K562 (cell line): ENCODE measurements around the gene PPP2R2D. TPM values are rescaled to one million over a fixed set of nuclear protein-coding genes. Genes with fewer than 3 reads are reported as not detected.

Source experiments
- ATAC-seq: fragments of 200-7000 bp; cut with Tn5 transposase; 3 replicates; pipeline ENCODE4 v1.9.1; 2020; ENCODE audit warnings: moderate library complexity
- BruUV-seq: library from RNA; stranded (reverse); fragments of 400-500 nt; replicated peaks from 2 replicates; lab custom pipeline; 2021; lab: Mats Ljungman, UMichigan
- CTCF ChIA-PET: fragments of 300-600 bp; formaldehyde crosslinking; extraction: SDS; loops from one replicate; lab custom pipeline; 2021; ENCODE audit warnings: low intra/inter-chr PET ratio; lab: Yijun Ruan, JAX
- POLR2A ChIA-PET: fragments of 300-600, 350-650 bp; sonication (Branson Sonifier 250); formaldehyde crosslinking; extraction: SDS; loops from one replicate; lab custom pipeline; 2021; ENCODE audit warnings: antibody characterized with exemption, inconsistent platforms; lab: Yijun Ruan, JAX
- DNase-seq, 4 experiments: peaks; one replicate each; pipeline versions ENCODE4 v3.0.0 to v3.0.0-alpha.2; 2011 to 2018; ENCODE audit warnings: low spot score in 3 of 4, mixed read lengths in 3 of 4; ENCODE audit errors: extremely low read depth in 1 of 4
- FAIRE-seq: peaks from 2 replicates; lab custom pipeline; 2011; peaks lifted over from hg19 to GRCh38; lab: Jason Lieb, UNC
- H2AFZ ChIP-seq: 2 replicates; pipeline ENCODE4 v1.6.0; 2011; ENCODE audit warnings: low read depth, low read length, control low read depth, inconsistent platforms
- H3K27ac ChIP-seq: fragments of 200-600 bp; 3 replicates; pipeline ENCODE4 v1.8.0; 2011; ENCODE audit warnings: low read depth, mild to moderate bottlenecking, control low read depth, inconsistent platforms, low read length, moderate library complexity, mixed read lengths; ENCODE audit errors: extremely low read depth
- H3K27me3 ChIP-seq, 2 experiments: fragments of 300-600 bp in 1 of 2; 2 replicates in 1 of 2; 3 replicates in 1 of 2; pipeline versions ENCODE4 v1.6.0 to v1.8.0; 2011; ENCODE audit warnings: inconsistent platforms in 2 of 2, low read length in 2 of 2, mild to moderate bottlenecking in 1 of 2, mixed read lengths in 1 of 2, moderate library complexity in 1 of 2; ENCODE audit not compliant: control insufficient read depth in 2 of 2, insufficient read depth in 2 of 2
- H3K36me3 ChIP-seq: fragments of 300-600 bp; 3 replicates; pipeline ENCODE4 v1.8.0; 2011; ENCODE audit warnings: mild to moderate bottlenecking, low read length, inconsistent platforms; ENCODE audit not compliant: control insufficient read depth, insufficient read depth
- H3K4me1 ChIP-seq, 2 experiments: fragments of 200-600 bp in 1 of 2; replicated peaks in 1 of 2; 2 replicates in 1 of 2; 3 replicates in 1 of 2; pipeline versions ENCODE4 v1.5.1 to v1.8.0; 2011; ENCODE audit warnings: inconsistent platforms in 2 of 2, low read length in 2 of 2, mild to moderate bottlenecking in 1 of 2, mixed read lengths in 1 of 2, moderate library complexity in 1 of 2; ENCODE audit not compliant: control insufficient read depth in 2 of 2, insufficient read depth in 2 of 2
- H3K4me2 ChIP-seq: 2 replicates; pipeline ENCODE4 v1.6.1; 2011; ENCODE audit warnings: low read length, control low read depth, inconsistent platforms, mixed read lengths; ENCODE audit not compliant: insufficient read depth
- H3K4me3 ChIP-seq: fragments of 200-600 bp; sonication (generic), shearing (Covaris generic); 2 replicates; pipeline ENCODE4 v1.5.1; 2016; ENCODE audit warnings: control low read depth, inconsistent platforms
- H3K79me2 ChIP-seq: fragments of 200-600 bp; 3 replicates; pipeline ENCODE4 v1.8.0; 2011; ENCODE audit warnings: low read length, inconsistent platforms; ENCODE audit not compliant: control insufficient read depth, insufficient read depth
- H3K9ac ChIP-seq, 2 experiments: 2 replicates each; pipeline versions ENCODE4 v1.6.0 to v1.6.1; 2011; ENCODE audit warnings: low read depth in 2 of 2, low read length in 2 of 2, control low read depth in 1 of 2, inconsistent platforms in 1 of 2, mild to moderate bottlenecking in 1 of 2, mixed read lengths in 1 of 2; ENCODE audit not compliant: insufficient read depth in 1 of 2
- H3K9me1 ChIP-seq: one replicate; pipeline ENCODE4 v1.6.0; 2011; ENCODE audit warnings: inconsistent platforms, mild to moderate bottlenecking, low read length, moderate library complexity; ENCODE audit not compliant: control insufficient read depth, insufficient read depth
- H3K9me3 ChIP-seq: replicated peaks from 2 replicates; pipeline ENCODE4 v1.5.1; 2011; ENCODE audit warnings: low read depth, low read length, inconsistent platforms; ENCODE audit not compliant: control insufficient read depth, insufficient read depth
- H4K20me1 ChIP-seq: replicated peaks from 2 replicates; pipeline ENCODE4 v1.6.1; 2011; ENCODE audit warnings: low read length, inconsistent platforms, mixed read lengths; ENCODE audit not compliant: control insufficient read depth, insufficient read depth
- EHMT2 ChIP-seq: fragments of 450-650 bp; IDR thresholded peaks from 2 replicates; pipeline ENCODE4 v1.6.1; 2018; ENCODE audit warnings: antibody characterized with exemption
- ETV1 ChIP-seq: fragments of 450-650 bp; conservative IDR thresholded peaks from 2 replicates; pipeline ENCODE4 v1.6.1; 2016; ENCODE audit warnings: missing genetic modification characterization, control low read depth, low read depth, missing compliant biosample characterization
- FOXP1 ChIP-seq: sonication (generic); formaldehyde crosslinking; IDR thresholded peaks from 2 replicates; pipeline ENCODE4 v1.8.0; 2022; ENCODE audit warnings: mild to moderate bottlenecking, missing genetic modification reagents
- GTF2A2 ChIP-seq: IDR thresholded peaks from 2 replicates; pipeline ENCODE4 v1.6.1; 2016; ENCODE audit warnings: mild to moderate bottlenecking, missing genetic modification characterization, missing compliant biosample characterization
- PHF21A ChIP-seq: fragments of 450-650 bp; IDR thresholded peaks from 2 replicates; pipeline ENCODE4 v1.6.1; 2017; ENCODE audit warnings: low read depth, borderline replicate concordance
- POLR2A ChIP-seq: fragments of 450-650 bp; conservative IDR thresholded peaks from 2 replicates; pipeline ENCODE4 v1.6.1; 2016
- TAF1 ChIP-seq: IDR thresholded peaks from 2 replicates; pipeline ENCODE4 v1.6.1; 2011; ENCODE audit warnings: mild to moderate bottlenecking, low read length, moderate library complexity; ENCODE audit not compliant: insufficient read depth, control insufficient read depth, severe bottlenecking; ENCODE audit errors: extremely low read depth
- TAL1 ChIP-seq: fragments of 450-650 bp; IDR thresholded peaks from 2 replicates; pipeline ENCODE4 v1.6.1; 2016; ENCODE audit warnings: mild to moderate bottlenecking
- WHSC1 ChIP-seq: IDR thresholded peaks from one replicate; pipeline ENCODE4 v1.6.1; 2012; ENCODE audit warnings: low read length, control low read depth, inconsistent platforms
- ZFPM2 ChIP-seq: fragments of 250-450 bp; sonication (Bioruptor Pico); IDR thresholded peaks from 2 replicates; pipeline ENCODE4 v1.5.1; 2022; ENCODE audit warnings: mild to moderate bottlenecking
- ZNF146 ChIP-seq: IDR thresholded peaks from one replicate; pipeline ENCODE4 v1.6.1; 2018; ENCODE audit warnings: missing compliant biosample characterization; ENCODE audit not compliant: unreplicated experiment
- ZNF217 ChIP-seq: sonication (generic); formaldehyde crosslinking; IDR thresholded peaks from 2 replicates; pipeline ENCODE4 v1.8.0; 2022; ENCODE audit warnings: mild to moderate bottlenecking, missing genetic modification reagents
- ZZZ3 ChIP-seq: fragments of 450-650 bp; IDR thresholded peaks from 2 replicates; pipeline ENCODE4 v1.6.1; 2016; ENCODE audit warnings: antibody characterized with exemption, mild to moderate bottlenecking, moderate library complexity
- WGBS: fragments of 100-300 bp; shearing (Covaris generic); methylation state at CpG from one replicate; pipeline ENCODE4 v1.1.6; 2016; ENCODE audit warnings: low coverage, mixed read lengths; ENCODE audit not compliant: insufficient coverage; ENCODE audit errors: missing lambda C conversion rate; 5-methylcytosine and 5-hydroxymethylcytosine counted together
- in situ Hi-C: fragments of 300-500 bp; cut with MboI; formaldehyde crosslinking; loops from 4 replicates; pipeline ENCODE4 v1.15.0; 2018; ENCODE audit warnings: inconsistent platforms, mixed read lengths
- intact Hi-C: fragments of 100-400 bp; cut with micrococcal nuclease; formaldehyde crosslinking; loops from 2 replicates; pipeline ENCODE4 v1.14.2; 2022
- polyA plus RNA-seq, 8 experiments: library from polyadenylated mRNA; depleted of rRNA in 4 of 8; stranded (reverse) in 5 of 8; unstranded in 3 of 8; fragments of >200 nt; fragmentation: Nextera tagmentation in 2 of 8; fragmentation: Illumina TruSeq in 1 of 8; extraction: Ambion mirVana in 2 of 8; extraction: Trizol in 1 of 8; gene quantifications; 2 replicates each; pipeline versions ENCODE4 v1.2.1 to v1.2.3, GENCODE V29; 2011 to 2014; ENCODE audit warnings: inconsistent platforms in 1 of 8, missing spikeins in 1 of 8
- total RNA-seq, 7 experiments: library from RNA; depleted of rRNA in 6 of 7; stranded (reverse); fragments of >200 nt in 6 of 7; fragmentation: Illumina TruSeq in 2 of 7; extraction: Trizol in 2 of 7; gene quantifications; 2 replicates each; pipeline versions ENCODE4 v1.2.1 to v1.2.3, GENCODE V29; 2011 to 2021; ENCODE audit warnings: low replicate concordance in 1 of 7
- TF ChIP-seq, protein P1 (sequence below): fragments of 450-650 bp; IDR thresholded peaks from 2 replicates; pipeline ENCODE4 v1.6.1; 2017; ENCODE audit warnings: mild to moderate bottlenecking, moderate library complexity
- TF ChIP-seq, protein P2 (sequence below), 2 experiments: fragments of 250-450 bp in 1 of 2; fragments of 450-650 bp in 1 of 2; sonication (Bioruptor Pico) in 1 of 2; IDR thresholded peaks; 2 replicates each; pipeline versions ENCODE4 v1.6.1 to v1.8.0; 2016 to 2021; ENCODE audit warnings: mild to moderate bottlenecking in 2 of 2, moderate library complexity in 2 of 2, missing compliant biosample characterization in 1 of 2, missing genetic modification characterization in 1 of 2
- TF ChIP-seq, protein P3 (sequence below): sonication (generic); formaldehyde crosslinking; IDR thresholded peaks from 2 replicates; pipeline ENCODE4 v1.8.0; 2022; ENCODE audit warnings: mild to moderate bottlenecking, missing genetic modification reagents
- TF ChIP-seq, protein P4 (sequence below), 2 experiments: fragments of 450-650 bp in 1 of 2; sonication (generic) in 1 of 2; formaldehyde crosslinking; conservative IDR thresholded peaks; 2 replicates each; pipeline versions ENCODE4 v1.4.0 to v1.8.1; 2020 to 2022; ENCODE audit warnings: mild to moderate bottlenecking in 1 of 2, missing genetic modification reagents in 1 of 2

Gene PPP2R2D
- total and polyA plus RNA-seq, 9 of the 15 experiments (the other 6 are each of a cell fraction or from before 2014, with no cell fraction given), result 1.9 to 37.0 (median 26.8) TPM

DNA sequence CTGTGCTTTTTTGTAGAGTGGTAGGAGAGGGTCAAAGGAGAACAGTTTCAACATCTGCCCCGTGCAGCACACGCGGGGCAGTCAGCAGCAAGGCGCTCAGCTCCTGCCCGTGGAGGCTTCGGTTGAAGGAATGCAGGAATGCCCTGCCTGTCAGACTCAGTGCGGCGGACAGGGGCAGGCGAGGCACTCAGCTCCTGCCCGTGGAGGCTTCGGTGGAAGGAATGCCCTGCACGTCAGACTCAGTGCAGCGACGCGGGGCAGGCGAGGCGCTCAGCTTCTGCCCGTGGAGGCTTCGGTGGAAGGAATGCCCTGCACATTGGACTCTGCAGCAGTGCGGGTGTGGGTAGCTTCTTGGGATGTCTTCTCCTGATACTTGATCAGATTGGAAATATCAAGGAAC lies 37.0 kb downstream of the PPP2R2D start:
- no TSS peak for BruUV-seq
- ChIA-PET POLR2A (no interaction called here), CTCF (no interaction called here)
- Histone ChIP-seq H3K36me3 (peaks cover 81% of the 10 kb centered on the region; the same call in 2 of the 3 replicates), H3K4me1 (peaks cover 8 to 10% of the 10 kb centered on the region in 2 experiments; a peak in 4 of 5 replicates), H3K79me2 (peaks cover 45% of the 10 kb centered on the region), H4K20me1 (no peaks in the 10 kb centered on the region), H3K9me3 (no peaks in the 10 kb centered on the region), H3K27ac (no peak overlapping the region), H3K4me2 (no peak overlapping the region), H2AFZ (no peak overlapping the region), H3K9me1 (no peaks in the 10 kb centered on the region), H3K9ac (no peak overlapping the region), H3K27me3 (no peaks in the 10 kb centered on the region), H3K4me3 (no peak overlapping the region)
- DNase-seq, result no peak
- no peak for ATAC-seq
- no peak for FAIRE-seq
- in situ Hi-C loops (no loop called here), intact Hi-C loops (no loop called here)
- WGBS, result 99% methylated on average over 10 of the region's 20 CpGs
- TF ChIP-seq, protein P1, sequence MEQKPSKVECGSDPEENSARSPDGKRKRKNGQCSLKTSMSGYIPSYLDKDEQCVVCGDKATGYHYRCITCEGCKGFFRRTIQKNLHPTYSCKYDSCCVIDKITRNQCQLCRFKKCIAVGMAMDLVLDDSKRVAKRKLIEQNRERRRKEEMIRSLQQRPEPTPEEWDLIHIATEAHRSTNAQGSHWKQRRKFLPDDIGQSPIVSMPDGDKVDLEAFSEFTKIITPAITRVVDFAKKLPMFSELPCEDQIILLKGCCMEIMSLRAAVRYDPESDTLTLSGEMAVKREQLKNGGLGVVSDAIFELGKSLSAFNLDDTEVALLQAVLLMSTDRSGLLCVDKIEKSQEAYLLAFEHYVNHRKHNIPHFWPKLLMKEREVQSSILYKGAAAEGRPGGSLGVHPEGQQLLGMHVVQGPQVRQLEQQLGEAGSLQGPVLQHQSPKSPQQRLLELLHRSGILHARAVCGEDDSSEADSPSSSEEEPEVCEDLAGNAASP, result no peak
- TF ChIP-seq POLR2A (no peak), EHMT2 (no peak), ZFPM2 (CRISPR knock-in tag) (no peak), TAF1 (no peak), GTF2A2 (tag) (no peak), ZNF217 (CRISPR knock-in tag) (no peak), TAL1 (no peak), PHF21A (no peak), ZNF146 (CRISPR knock-in tag) (no peak), FOXP1 (CRISPR knock-in tag) (no peak), ETV1 (tag) (no peak), ZZZ3 (no peak), WHSC1 (no peak)
- TF ChIP-seq, protein P2, sequence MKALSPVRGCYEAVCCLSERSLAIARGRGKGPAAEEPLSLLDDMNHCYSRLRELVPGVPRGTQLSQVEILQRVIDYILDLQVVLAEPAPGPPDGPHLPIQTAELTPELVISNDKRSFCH (CRISPR knock-in tag; IDR thresholded peaks at IDR 0.05), result no peak
- TF ChIP-seq, protein P2 (tag; IDR thresholded peaks at IDR 0.05), result no peak
- TF ChIP-seq, protein P3, sequence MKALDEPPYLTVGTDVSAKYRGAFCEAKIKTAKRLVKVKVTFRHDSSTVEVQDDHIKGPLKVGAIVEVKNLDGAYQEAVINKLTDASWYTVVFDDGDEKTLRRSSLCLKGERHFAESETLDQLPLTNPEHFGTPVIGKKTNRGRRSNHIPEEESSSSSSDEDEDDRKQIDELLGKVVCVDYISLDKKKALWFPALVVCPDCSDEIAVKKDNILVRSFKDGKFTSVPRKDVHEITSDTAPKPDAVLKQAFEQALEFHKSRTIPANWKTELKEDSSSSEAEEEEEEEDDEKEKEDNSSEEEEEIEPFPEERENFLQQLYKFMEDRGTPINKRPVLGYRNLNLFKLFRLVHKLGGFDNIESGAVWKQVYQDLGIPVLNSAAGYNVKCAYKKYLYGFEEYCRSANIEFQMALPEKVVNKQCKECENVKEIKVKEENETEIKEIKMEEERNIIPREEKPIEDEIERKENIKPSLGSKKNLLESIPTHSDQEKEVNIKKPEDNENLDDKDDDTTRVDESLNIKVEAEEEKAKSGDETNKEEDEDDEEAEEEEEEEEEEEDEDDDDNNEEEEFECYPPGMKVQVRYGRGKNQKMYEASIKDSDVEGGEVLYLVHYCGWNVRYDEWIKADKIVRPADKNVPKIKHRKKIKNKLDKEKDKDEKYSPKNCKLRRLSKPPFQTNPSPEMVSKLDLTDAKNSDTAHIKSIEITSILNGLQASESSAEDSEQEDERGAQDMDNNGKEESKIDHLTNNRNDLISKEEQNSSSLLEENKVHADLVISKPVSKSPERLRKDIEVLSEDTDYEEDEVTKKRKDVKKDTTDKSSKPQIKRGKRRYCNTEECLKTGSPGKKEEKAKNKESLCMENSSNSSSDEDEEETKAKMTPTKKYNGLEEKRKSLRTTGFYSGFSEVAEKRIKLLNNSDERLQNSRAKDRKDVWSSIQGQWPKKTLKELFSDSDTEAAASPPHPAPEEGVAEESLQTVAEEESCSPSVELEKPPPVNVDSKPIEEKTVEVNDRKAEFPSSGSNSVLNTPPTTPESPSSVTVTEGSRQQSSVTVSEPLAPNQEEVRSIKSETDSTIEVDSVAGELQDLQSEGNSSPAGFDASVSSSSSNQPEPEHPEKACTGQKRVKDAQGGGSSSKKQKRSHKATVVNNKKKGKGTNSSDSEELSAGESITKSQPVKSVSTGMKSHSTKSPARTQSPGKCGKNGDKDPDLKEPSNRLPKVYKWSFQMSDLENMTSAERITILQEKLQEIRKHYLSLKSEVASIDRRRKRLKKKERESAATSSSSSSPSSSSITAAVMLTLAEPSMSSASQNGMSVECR (CRISPR knock-in tag), result no peak
- TF ChIP-seq, protein P4, sequence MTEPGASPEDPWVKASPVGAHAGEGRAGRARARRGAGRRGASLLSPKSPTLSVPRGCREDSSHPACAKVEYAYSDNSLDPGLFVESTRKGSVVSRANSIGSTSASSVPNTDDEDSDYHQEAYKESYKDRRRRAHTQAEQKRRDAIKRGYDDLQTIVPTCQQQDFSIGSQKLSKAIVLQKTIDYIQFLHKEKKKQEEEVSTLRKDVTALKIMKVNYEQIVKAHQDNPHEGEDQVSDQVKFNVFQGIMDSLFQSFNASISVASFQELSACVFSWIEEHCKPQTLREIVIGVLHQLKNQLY (CRISPR knock-in tag; conservative IDR thresholded peaks at IDR 0.05), result no peak
